A673 (cell line): ENCODE results near the gene PHC2. TPM values are rescaled to one million over a fixed set of nuclear protein-coding genes. Genes with fewer than 3 reads are reported as not detected.

Experiments
- BruUV-seq: library from RNA; stranded (reverse); fragments of 400-500 nt; replicated peaks from 2 replicates; lab custom pipeline; 2021; lab: Mats Ljungman, UMichigan
- CTCF ChIA-PET: fragments of 300-600 bp; sonication (Branson Sonifier 250); formaldehyde crosslinking; loops from one replicate; lab custom pipeline; 2022; ENCODE audit warnings: antibody characterized with exemption; lab: Charles Lee
- POLR2A ChIA-PET: fragments of 300-600 bp; sonication (Branson Sonifier 250); formaldehyde crosslinking; loops from one replicate; lab custom pipeline; 2022; ENCODE audit warnings: antibody characterized with exemption; ENCODE audit not compliant: low non-redundant PET; lab: Charles Lee
- DNase-seq: peaks from one replicate; pipeline ENCODE4 v3.0.0-alpha.2; 2015; ENCODE audit warnings: low spot score
- H3K27ac ChIP-seq: fragments of 200-600 bp; sonication (generic); 2 replicates; pipeline ENCODE4 v1.5.1; 2016; ENCODE audit warnings: mixed run types, low read depth, mild to moderate bottlenecking, mixed read lengths, antibody characterized with exemption, low read length; ENCODE audit not compliant: poor library complexity, severe bottlenecking
- H3K27me3 ChIP-seq: fragments of 200-600 bp; sonication (generic); replicated peaks from 2 replicates; pipeline ENCODE4 v1.6.1; 2017; ENCODE audit warnings: mixed run types, low read depth, mild to moderate bottlenecking, mixed read lengths, antibody characterized with exemption, low read length; ENCODE audit not compliant: insufficient read depth, poor library complexity
- H3K36me3 ChIP-seq: fragments of 200-600 bp; sonication (generic); 2 replicates; pipeline ENCODE4 v1.6.1; 2016; ENCODE audit warnings: mixed run types, mild to moderate bottlenecking, mixed read lengths, antibody characterized with exemption, low read length; ENCODE audit not compliant: insufficient read depth, poor library complexity, severe bottlenecking
- H3K4me1 ChIP-seq: fragments of 200-600 bp; sonication (generic); 2 replicates; pipeline ENCODE4 v1.6.1; 2017; ENCODE audit warnings: mixed run types, mild to moderate bottlenecking, mixed read lengths, antibody characterized with exemption, low read length; ENCODE audit not compliant: insufficient read depth, poor library complexity, severe bottlenecking
- H3K4me3 ChIP-seq: fragments of 200-600 bp; sonication (generic); 2 replicates; pipeline ENCODE4 v1.5.1; 2016; ENCODE audit warnings: low read depth, mixed run types, mild to moderate bottlenecking, mixed read lengths, low read length; ENCODE audit not compliant: poor library complexity, severe bottlenecking
- H3K9me3 ChIP-seq: fragments of 200-600 bp; sonication (generic); 2 replicates; pipeline ENCODE4 v1.6.1; 2016; ENCODE audit warnings: mixed run types, low read depth, mild to moderate bottlenecking, mixed read lengths, antibody characterized with exemption, low read length; ENCODE audit not compliant: poor library complexity, severe bottlenecking
- CTCF ChIP-seq: fragments of 300-800, 200-600 bp; sonication (generic); conservative IDR thresholded peaks from 2 replicates; pipeline ENCODE4 v1.5.1; 2017; ENCODE audit warnings: low read depth, mild to moderate bottlenecking, antibody characterized with exemption, low read length, moderate library complexity, mixed read lengths
- EZH2 ChIP-seq: fragments of 200-600 bp; sonication (generic); IDR thresholded peaks from 2 replicates; pipeline ENCODE4 v1.6.1; 2017; ENCODE audit warnings: borderline replicate concordance, low read depth, mild to moderate bottlenecking, mixed read lengths, antibody characterized with exemption, low read length; ENCODE audit not compliant: poor library complexity, severe bottlenecking
- intact Hi-C: fragments of 100-400 bp; cut with micrococcal nuclease; formaldehyde crosslinking; loops from one replicate; pipeline ENCODE4 v1.10.0; 2022; ENCODE audit not compliant: unreplicated experiment
- total RNA-seq: library from RNA; stranded (reverse); gene quantifications from 2 replicates; pipeline ENCODE4 v1.2.3, GENCODE V29; 2021

The PHC2 gene
- total RNA-seq, 1 experiment from 2014 or later: 136 TPM

GRCh38 chr1:33391343-33392078, 39.4 kb downstream of the PHC2 start:
- H3K36me3 ChIP-seq: no peaks in the 10 kb centered on the region
- H3K27me3 ChIP-seq: no peaks in the 10 kb centered on the region
- H3K4me3 ChIP-seq: no peak overlapping the region
- no peaks in the 10 kb centered on the region for H3K9me3 ChIP-seq
- H3K27ac ChIP-seq: no peak overlapping the region
- intact Hi-C loops: no loop called here
- TF ChIP-seq EZH2: no peak
- no peak for TF ChIP-seq CTCF
- DNase-seq: no peak
- H3K4me1 ChIP-seq: peaks cover 22% of the 10 kb centered on the region
- CTCF ChIA-PET: interaction anchor here (0.6 kb wide), 1 partner anchor 18 kb away, joined by 3 read pairs; no protein-coding TSS in a partner anchor
- no TSS peak for BruUV-seq
- POLR2A ChIA-PET: no interaction called here

- no peak for TF ChIP-seq EZH2
- no peak for TF ChIP-seq CTCF
- Histone ChIP-seq H3K36me3 (no peaks in the 10 kb centered on the region), H3K4me1 (peaks cover 22% of the 10 kb centered on the region), H3K4me3 (no peak overlapping the region), H3K27me3 (no peaks in the 10 kb centered on the region), H3K27ac (no peak overlapping the region), H3K9me3 (no peaks in the 10 kb centered on the region)
- BruUV-seq: no TSS peak
- ChIA-PET POLR2A (no interaction called here), CTCF (no interaction called here)
- DNase-seq: no peak
- intact Hi-C loops: no loop called here
These were observed 40.4 kb downstream of the PHC2 start for GRCh38 chr1:33390542-33390941.

DNA sequence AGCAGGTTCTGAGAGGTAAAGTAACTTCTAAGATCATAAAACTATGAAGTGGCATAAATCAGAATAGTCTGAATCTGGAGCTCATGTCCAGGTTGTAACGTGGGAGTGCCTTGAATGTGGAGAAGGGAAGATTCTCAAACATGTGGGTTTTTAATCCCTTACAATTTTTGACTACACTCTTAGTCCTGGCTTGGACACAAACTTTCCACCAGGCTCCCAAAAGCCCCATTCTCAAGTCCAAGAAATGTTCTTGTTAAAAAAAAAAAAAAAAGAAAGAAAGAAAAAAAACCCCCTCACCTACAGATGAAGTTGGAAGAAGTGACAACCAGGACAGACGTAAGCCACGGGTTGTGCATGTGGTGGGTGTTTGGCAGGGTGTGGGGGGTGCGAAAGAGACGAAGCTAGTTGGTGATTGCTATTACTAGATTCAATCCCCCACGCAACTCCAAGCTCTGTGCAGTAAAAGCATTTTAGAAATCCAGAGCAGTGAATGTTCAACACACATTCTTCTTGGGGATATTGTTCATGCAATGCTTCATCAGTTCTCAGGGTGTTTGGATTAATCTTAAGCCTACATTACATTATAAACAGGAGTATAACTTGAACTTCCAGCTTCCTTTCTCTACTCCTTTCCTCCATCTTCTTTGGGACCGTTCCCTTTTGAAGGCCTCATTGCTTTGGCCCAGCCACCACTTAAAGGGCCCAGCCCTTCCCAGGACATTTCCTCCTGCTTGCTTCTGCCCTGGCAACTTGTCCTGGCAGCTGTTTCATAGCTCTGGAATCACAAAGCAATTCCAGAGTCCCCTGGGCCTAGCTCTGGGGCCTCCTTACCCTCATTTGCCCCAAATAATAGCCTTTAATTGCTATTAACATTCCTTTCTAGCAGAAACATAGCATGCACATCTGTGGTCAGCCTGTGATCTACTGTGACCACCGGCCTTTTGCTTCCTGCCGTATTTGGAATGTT, 41.8 kb downstream of the PHC2 start:
- no peaks in the 10 kb centered on the region for H3K9me3 ChIP-seq
- ChIA-PET CTCF (no interaction called here), POLR2A (no interaction called here)
- H3K4me1 ChIP-seq: peaks cover 28% of the 10 kb centered on the region
- DNase-seq: no peak
- no peak overlapping the region for H3K4me3 ChIP-seq
- no peak overlapping the region for H3K27ac ChIP-seq
- TF ChIP-seq EZH2 (no peak), CTCF (no peak)
- H3K27me3 ChIP-seq: no peaks in the 10 kb centered on the region
- no peaks in the 10 kb centered on the region for H3K36me3 ChIP-seq
- intact Hi-C loops: no loop called here
- no TSS peak for BruUV-seq
